Measurements from ENCODE around the gene PIEZO1. TPM values are rescaled to one million over a fixed set of nuclear protein-coding genes. Genes with fewer than 3 reads are reported as not detected.

Gene PIEZO1
- total RNA-seq, 1 experiment from 2014 or later = 71.1 TPM

DNA sequence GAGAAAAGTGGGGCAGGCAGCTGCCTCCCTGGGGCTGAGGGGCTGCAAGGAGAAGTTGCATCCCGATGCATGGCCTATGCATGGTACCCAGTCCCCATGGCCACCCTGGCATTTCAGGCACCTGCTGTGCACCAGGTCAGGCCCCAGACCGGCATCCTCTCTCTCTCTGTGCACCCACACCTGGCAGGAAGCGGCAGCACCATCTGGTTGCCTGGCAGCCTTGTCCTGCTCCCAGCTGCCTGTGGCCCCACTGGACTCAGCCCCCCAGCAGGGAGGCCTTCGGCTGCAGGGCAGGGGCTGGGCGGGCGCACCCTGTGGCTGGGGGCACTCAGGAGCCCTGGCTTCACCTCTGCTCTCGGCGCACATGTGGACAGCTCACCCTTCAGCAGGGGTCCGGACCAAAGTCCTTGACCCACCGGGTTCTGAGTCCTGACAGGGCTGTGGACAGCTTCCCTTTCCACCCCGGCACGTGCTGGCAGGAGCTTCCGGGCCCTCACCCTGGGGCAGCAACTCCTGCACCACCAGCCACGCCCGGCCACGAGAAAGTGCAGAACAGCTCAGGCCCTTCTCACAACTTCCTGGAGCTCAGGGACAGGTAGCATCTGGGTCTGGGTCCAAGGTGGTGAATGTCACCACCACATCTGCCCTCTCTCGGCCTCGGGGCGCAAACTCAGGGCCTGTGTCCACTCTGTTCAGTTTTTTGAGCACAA is 42.0 kb downstream of the PIEZO1 start:
- Histone ChIP-seq H3K23me2 (ENCODE audit: insufficient read length, low read depth, low read length, poor library complexity, severe bottlenecking) (no peaks in the 10 kb centered on the region), H3K27me3 (ENCODE audit: insufficient read depth, low read length) (no peaks in the 10 kb centered on the region), H3K79me2 (ENCODE audit: insufficient read depth, low read length) (no peaks in the 10 kb centered on the region), H3K79me1 (ENCODE audit: insufficient read depth, low read depth, low read length, poor library complexity, severe bottlenecking) (no peaks in the 10 kb centered on the region), H2BK5ac (ENCODE audit: insufficient read length, low read length) (no peak overlapping the region), H4K5ac (ENCODE audit: insufficient read length, low read depth, low read length) (no peak overlapping the region), H2BK20ac (ENCODE audit: low read depth, low read length, poor library complexity, severe bottlenecking) (no peak overlapping the region), H4K91ac (ENCODE audit: insufficient read length, low read depth, low read length) (no peak overlapping the region), H3K14ac (ENCODE audit: insufficient read depth, low read length) (no peak overlapping the region), H2BK120ac (ENCODE audit: low read depth, low read length, poor library complexity, severe bottlenecking) (no peak overlapping the region), H3K9ac (ENCODE audit: extremely low read depth, insufficient read length, low read length) (no peak overlapping the region), H3K9me3 (ENCODE audit: control insufficient read depth, low read depth, low read length) (no peaks in the 10 kb centered on the region), H2BK12ac (ENCODE audit: insufficient read length, low read depth, low read length) (no peak overlapping the region), H3K56ac (ENCODE audit: insufficient read length, low read depth, low read length) (no peak overlapping the region), H3K4me1 (ENCODE audit: insufficient read depth, low read length) (no peaks in the 10 kb centered on the region), H3K4me2 (ENCODE audit: insufficient read depth, insufficient read length, low read length) (no peak overlapping the region), H3K18ac (ENCODE audit: insufficient read length, low read depth, low read length) (no peak overlapping the region), H3K27ac (ENCODE audit: insufficient read length, low read depth, low read length) (no peak overlapping the region), H4K20me1 (ENCODE audit: control insufficient read depth, insufficient read depth, insufficient read length) (no peaks in the 10 kb centered on the region), H3T11ph (ENCODE audit: low read length) (no peak overlapping the region), H4K8ac (replicated peaks; ENCODE audit: insufficient read length, low read depth, low read length) (no peak overlapping the region), H2AFZ (ENCODE audit: low read length) (no peak overlapping the region), H3K23ac (ENCODE audit: insufficient read length, low read depth, low read length) (no peak overlapping the region), H2BK15ac (ENCODE audit: low read depth, low read length) (no peak overlapping the region), H3K4ac (ENCODE audit: low read depth, low read length) (no peak overlapping the region), H2AK5ac (ENCODE audit: insufficient read length, low read length) (no peak overlapping the region)
- WGBS (ENCODE audit: extremely low coverage, insufficient read length, low lambda C conversion rate) = no CpG with 5 or more reads among the region's 19 CpGs
- peaks cover 0 to 20% of the 10 kb centered on the region in 2 experiments; a peak in 2 of 4 replicates for H3K4me1 Mint-ChIP-seq
- H3K27ac Mint-ChIP-seq = no peak overlapping the region
- no peak overlapping the region for H3K4me3 Mint-ChIP-seq
- DNase-seq = no peak
- H3K9me3 Mint-ChIP-seq = no peaks in the 10 kb centered on the region
- TF ChIP-seq, protein P1, sequence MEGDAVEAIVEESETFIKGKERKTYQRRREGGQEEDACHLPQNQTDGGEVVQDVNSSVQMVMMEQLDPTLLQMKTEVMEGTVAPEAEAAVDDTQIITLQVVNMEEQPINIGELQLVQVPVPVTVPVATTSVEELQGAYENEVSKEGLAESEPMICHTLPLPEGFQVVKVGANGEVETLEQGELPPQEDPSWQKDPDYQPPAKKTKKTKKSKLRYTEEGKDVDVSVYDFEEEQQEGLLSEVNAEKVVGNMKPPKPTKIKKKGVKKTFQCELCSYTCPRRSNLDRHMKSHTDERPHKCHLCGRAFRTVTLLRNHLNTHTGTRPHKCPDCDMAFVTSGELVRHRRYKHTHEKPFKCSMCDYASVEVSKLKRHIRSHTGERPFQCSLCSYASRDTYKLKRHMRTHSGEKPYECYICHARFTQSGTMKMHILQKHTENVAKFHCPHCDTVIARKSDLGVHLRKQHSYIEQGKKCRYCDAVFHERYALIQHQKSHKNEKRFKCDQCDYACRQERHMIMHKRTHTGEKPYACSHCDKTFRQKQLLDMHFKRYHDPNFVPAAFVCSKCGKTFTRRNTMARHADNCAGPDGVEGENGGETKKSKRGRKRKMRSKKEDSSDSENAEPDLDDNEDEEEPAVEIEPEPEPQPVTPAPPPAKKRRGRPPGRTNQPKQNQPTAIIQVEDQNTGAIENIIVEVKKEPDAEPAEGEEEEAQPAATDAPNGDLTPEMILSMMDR (conservative IDR thresholded peaks at IDR 0.05) = no peak
- no peaks in the 10 kb centered on the region for H3K27me3 Mint-ChIP-seq (ENCODE audit: low read depth)
- no peaks in the 10 kb centered on the region; a peak in 1 of 7 replicates for H3K36me3 Mint-ChIP-seq (ENCODE audit: insufficient read depth in 1 of 3, low read depth in 3 of 3)
